ENCODE measurements around the gene IVD.

Gene IVD

DNA sequence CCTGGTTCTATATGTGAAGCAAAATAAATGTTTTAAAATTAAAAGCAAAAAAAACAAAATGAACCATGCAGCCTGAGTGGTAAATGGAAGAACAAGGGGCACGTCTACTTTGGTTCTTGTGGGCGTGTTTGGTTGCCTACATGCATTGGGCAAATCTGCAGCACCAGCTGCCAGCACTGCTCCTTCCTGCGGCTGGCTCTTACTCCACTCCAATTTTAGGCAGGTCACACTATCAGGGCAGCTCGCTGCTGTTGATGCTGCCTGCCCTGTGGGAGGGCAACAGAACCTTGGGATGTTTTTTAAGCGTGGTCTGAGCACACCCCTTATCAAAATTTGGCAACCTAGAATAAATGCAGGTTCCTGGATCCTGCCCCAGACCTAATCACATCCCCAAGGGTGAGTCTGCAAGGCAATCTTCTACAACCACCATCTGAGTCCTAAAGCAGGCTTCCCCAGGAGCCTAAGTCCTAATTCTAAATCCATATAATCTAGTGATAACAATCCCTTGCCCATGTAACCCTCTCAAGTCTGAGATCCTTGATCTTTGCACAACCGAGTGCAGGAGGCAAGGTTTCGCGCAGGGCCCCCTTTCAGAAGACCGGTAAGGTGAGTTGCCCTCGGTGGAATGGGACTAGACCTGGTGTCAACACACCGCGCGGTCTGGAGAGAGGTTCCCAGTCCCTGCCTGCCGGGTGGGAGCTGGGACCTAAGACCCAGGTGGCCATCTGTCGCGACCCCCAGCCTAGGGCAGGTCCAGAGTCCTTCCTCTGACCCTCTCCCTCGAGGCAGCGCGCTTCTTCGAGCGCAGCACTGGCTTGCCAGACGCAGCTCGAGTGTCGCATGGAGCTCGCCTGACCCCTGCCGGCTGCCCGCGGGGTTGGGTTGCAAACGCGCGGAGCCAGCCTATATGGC, 15.9 kb downstream of the IVD start:
- peak; percentile 86 for TF ChIP-seq CTCF (conservative IDR thresholded peaks at IDR 0.05; ENCODE audit: control insufficient read depth, insufficient read depth, low read depth, low read length)
- peak; percentile 60 for DNase-seq (ENCODE audit: low read depth)
- no peak overlapping the region for H3K4me3 ChIP-seq (ENCODE audit: control insufficient read depth, low read depth, low read length)

GRCh38 chr15:40424483-40425115, 19.0 kb downstream of the IVD start:
- DNase-seq (ENCODE audit: low read depth), result no peak
- no peak overlapping the region for H3K4me3 ChIP-seq (ENCODE audit: control insufficient read depth, low read depth, low read length)
- no peak for TF ChIP-seq CTCF (conservative IDR thresholded peaks at IDR 0.05; ENCODE audit: control insufficient read depth, insufficient read depth, low read depth, low read length)

GRCh38 chr15:40425681-40426080, 20.1 kb downstream of the IVD start:
- H3K4me3 ChIP-seq (ENCODE audit: control insufficient read depth, low read depth, low read length), result no peak overlapping the region
- TF ChIP-seq CTCF (conservative IDR thresholded peaks at IDR 0.05; ENCODE audit: control insufficient read depth, insufficient read depth, low read depth, low read length), result no peak

DNA sequence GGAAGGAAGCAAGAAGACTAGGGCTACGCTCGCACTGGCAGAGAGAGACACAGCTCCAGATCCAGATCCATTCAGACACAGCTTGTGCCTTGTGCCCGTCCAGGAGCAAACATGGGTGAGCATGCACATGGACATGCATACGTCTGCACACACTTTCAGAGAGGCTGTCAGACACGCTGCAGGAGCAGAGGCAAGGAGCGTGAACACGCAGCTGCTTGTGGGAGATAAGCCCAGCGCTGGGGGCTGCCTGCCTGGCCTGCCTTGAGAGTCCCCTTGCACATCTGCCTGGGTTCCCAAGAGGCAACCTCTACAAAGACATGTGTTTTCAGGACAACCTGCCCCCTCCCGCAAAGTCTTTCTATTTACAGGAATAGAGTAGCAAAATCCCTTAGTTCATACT, 21.6 kb downstream of the IVD start:
- H3K4me3 ChIP-seq (ENCODE audit: control insufficient read depth, low read depth, low read length), result no peak overlapping the region
- no peak for DNase-seq (ENCODE audit: low read depth)
- no peak for TF ChIP-seq CTCF (conservative IDR thresholded peaks at IDR 0.05; ENCODE audit: control insufficient read depth, insufficient read depth, low read depth, low read length)

More at GRCh38 chr15:40425681-40426080, 20.1 kb downstream of the IVD start:
- DNase-seq (ENCODE audit: low read depth), result no peak

DNA sequence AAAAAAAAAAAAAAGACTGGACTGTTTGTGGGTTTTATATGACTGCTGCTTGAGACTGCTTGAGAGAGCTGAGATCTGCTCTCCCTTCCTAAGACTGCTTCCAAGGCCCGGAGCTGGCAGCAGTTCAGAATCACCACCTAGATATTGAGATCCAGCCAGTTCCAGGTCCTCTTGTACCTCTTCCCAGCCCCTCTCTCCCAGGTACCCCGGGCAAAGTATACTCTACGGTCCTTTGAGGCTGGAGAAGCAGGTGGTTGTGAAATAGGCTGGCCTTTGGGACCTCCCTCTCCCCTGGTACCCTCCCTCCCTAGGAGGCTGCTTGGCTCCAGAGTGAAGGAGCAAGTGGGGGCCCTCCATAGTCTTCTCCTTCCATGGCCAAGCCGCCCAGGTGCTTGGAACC, 22.6 kb downstream of the IVD start:
- no peak for DNase-seq (ENCODE audit: low read depth)
- no peak for TF ChIP-seq CTCF (conservative IDR thresholded peaks at IDR 0.05; ENCODE audit: control insufficient read depth, insufficient read depth, low read depth, low read length)
- H3K4me3 ChIP-seq (ENCODE audit: control insufficient read depth, low read depth, low read length), result no peak overlapping the region

DNA sequence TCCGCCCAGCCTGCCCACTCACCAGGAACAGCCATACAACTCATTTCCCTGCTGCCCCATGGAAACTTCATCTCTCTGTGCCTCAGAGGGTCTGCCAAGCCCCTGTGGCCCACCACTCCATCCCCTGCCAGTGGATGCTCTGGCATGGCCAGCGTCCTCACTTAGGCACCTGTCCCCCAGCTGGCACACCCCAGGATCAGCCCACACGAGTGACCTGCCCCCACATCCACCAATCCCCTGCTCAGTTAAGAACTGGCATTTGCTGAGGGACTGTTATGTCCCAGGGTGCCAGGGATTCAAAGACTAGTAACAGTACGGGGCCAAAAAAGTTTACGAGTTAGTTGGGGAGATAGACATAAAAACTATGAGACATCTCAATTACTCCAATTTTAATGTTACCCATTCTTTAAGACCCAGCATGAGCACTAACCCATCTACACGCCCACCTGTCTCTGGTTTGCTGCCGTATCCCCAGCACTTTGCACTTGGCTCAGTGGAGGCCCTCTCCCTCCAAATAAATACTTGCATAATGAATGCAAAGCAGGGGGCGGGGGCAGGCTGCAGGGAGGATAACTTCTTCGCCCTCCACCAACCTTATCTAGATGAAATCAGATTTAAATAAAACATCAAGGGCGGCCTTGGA, 23.6 kb downstream of the IVD start:
- no peak for DNase-seq (ENCODE audit: low read depth)
- H3K4me3 ChIP-seq (ENCODE audit: control insufficient read depth, low read depth, low read length), result no peak overlapping the region
- no peak for TF ChIP-seq CTCF (conservative IDR thresholded peaks at IDR 0.05; ENCODE audit: control insufficient read depth, insufficient read depth, low read depth, low read length)

All from fibroblast of mammary gland (primary cell).